ENCODE measurements around the gene MIPOL1. TPM values are rescaled to one million over a fixed set of nuclear protein-coding genes. Genes with fewer than 3 reads are reported as not detected.

The MIPOL1 gene
- total and polyA plus RNA-seq, 4 donors = 0.51 to 6.6 (median 1.9) TPM

- Histone ChIP-seq H3K27ac (ENCODE audit: low read depth in 1 of 2, low read length in 2 of 2) (no peak overlapping the region), H3K36me3 (ENCODE audit: control insufficient read depth in 4 of 4, insufficient read depth in 3 of 4, low read depth in 1 of 4, low read length in 3 of 4) (no peaks in the 10 kb centered on the region), H3K27me3 (ENCODE audit: control insufficient read depth in 4 of 4, insufficient read depth in 4 of 4, low read length in 3 of 4) (no peaks in the 10 kb centered on the region), H3K9ac (ENCODE audit: low read depth in 1 of 2, low read length in 2 of 2) (no peak overlapping the region), H3K9me3 (ENCODE audit: control insufficient read depth in 4 of 4, low read length in 3 of 4) (no peaks in the 10 kb centered on the region), H3K4me3 (ENCODE audit: low read depth in 1 of 3, low read length in 3 of 3) (no peak overlapping the region), H3K4me1 (ENCODE audit: control insufficient read depth in 4 of 4, insufficient read depth in 4 of 4, low read length in 3 of 4) (peaks cover 0 to 5% (median 2%) of the 10 kb centered on the region in 4 donors)
- 86% methylated on average over 1 of the region's 1 CpG for WGBS
- DNase-seq (ENCODE audit: low spot score) = no peak
- TF ChIP-seq ZBTB33 (IDR thresholded peaks at IDR 0.05) = no peak
- no peak for TF ChIP-seq HNF4G (IDR thresholded peaks at IDR 0.05)
- no peak for TF ChIP-seq RAD21 (IDR thresholded peaks at IDR 0.05)
These were observed 220.1 kb downstream of the MIPOL1 start for GRCh38 chr14:37417833-37418232.

DNA sequence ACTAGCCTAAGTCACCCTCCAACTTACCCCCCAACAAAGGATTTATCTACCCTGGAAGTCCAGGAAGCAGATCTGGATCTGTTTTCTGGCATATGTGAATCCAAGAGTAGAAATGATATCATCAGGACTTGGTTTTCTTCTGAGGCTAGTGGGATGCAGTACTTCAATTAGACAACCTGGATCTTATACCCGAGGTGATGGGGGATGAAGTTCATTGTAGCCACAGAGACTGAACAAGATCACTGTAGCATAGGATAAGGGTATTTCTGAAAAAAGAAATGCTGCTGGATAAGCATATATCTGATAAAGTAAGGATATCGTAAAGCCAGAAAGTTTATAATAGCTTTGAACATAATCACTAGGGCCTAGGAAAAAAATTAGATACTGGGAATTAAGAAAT lies 222.9 kb downstream of the MIPOL1 start:
- TF ChIP-seq, protein P1, sequence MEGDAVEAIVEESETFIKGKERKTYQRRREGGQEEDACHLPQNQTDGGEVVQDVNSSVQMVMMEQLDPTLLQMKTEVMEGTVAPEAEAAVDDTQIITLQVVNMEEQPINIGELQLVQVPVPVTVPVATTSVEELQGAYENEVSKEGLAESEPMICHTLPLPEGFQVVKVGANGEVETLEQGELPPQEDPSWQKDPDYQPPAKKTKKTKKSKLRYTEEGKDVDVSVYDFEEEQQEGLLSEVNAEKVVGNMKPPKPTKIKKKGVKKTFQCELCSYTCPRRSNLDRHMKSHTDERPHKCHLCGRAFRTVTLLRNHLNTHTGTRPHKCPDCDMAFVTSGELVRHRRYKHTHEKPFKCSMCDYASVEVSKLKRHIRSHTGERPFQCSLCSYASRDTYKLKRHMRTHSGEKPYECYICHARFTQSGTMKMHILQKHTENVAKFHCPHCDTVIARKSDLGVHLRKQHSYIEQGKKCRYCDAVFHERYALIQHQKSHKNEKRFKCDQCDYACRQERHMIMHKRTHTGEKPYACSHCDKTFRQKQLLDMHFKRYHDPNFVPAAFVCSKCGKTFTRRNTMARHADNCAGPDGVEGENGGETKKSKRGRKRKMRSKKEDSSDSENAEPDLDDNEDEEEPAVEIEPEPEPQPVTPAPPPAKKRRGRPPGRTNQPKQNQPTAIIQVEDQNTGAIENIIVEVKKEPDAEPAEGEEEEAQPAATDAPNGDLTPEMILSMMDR (IDR thresholded peaks at IDR 0.05; ENCODE audit: low read depth, low read length, missing input control) = no peak
- no peak for TF ChIP-seq RXRA (IDR thresholded peaks at IDR 0.05)
- TF ChIP-seq EGR1 (IDR thresholded peaks at IDR 0.05; ENCODE audit: low read depth in 2 of 2) = no peak
- no peak for TF ChIP-seq FOXA1 (IDR thresholded peaks at IDR 0.05)
- TF ChIP-seq JUND (IDR thresholded peaks at IDR 0.05) = no peak
- TF ChIP-seq ZBTB33 (IDR thresholded peaks at IDR 0.05) = no peak
- TF ChIP-seq, protein P2, sequence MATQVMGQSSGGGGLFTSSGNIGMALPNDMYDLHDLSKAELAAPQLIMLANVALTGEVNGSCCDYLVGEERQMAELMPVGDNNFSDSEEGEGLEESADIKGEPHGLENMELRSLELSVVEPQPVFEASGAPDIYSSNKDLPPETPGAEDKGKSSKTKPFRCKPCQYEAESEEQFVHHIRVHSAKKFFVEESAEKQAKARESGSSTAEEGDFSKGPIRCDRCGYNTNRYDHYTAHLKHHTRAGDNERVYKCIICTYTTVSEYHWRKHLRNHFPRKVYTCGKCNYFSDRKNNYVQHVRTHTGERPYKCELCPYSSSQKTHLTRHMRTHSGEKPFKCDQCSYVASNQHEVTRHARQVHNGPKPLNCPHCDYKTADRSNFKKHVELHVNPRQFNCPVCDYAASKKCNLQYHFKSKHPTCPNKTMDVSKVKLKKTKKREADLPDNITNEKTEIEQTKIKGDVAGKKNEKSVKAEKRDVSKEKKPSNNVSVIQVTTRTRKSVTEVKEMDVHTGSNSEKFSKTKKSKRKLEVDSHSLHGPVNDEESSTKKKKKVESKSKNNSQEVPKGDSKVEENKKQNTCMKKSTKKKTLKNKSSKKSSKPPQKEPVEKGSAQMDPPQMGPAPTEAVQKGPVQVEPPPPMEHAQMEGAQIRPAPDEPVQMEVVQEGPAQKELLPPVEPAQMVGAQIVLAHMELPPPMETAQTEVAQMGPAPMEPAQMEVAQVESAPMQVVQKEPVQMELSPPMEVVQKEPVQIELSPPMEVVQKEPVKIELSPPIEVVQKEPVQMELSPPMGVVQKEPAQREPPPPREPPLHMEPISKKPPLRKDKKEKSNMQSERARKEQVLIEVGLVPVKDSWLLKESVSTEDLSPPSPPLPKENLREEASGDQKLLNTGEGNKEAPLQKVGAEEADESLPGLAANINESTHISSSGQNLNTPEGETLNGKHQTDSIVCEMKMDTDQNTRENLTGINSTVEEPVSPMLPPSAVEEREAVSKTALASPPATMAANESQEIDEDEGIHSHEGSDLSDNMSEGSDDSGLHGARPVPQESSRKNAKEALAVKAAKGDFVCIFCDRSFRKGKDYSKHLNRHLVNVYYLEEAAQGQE (IDR thresholded peaks at IDR 0.05) = no peak
- TF ChIP-seq, protein P3, sequence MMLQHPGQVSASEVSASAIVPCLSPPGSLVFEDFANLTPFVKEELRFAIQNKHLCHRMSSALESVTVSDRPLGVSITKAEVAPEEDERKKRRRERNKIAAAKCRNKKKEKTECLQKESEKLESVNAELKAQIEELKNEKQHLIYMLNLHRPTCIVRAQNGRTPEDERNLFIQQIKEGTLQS (IDR thresholded peaks at IDR 0.05) = no peak
- no peak for TF ChIP-seq HNF4G (IDR thresholded peaks at IDR 0.05)
- no peak for TF ChIP-seq HNF4A (conservative IDR thresholded peaks at IDR 0.05)
- TF ChIP-seq FOXA2 (IDR thresholded peaks at IDR 0.05) = no peak
- TF ChIP-seq, protein P4, sequence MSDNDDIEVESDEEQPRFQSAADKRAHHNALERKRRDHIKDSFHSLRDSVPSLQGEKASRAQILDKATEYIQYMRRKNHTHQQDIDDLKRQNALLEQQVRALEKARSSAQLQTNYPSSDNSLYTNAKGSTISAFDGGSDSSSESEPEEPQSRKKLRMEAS (IDR thresholded peaks at IDR 0.05) = no peak
- TF ChIP-seq SP1 (IDR thresholded peaks at IDR 0.05) = no peak
- 45% methylated on average over 2 of the region's 2 CpGs for WGBS
- Histone ChIP-seq H3K9ac (ENCODE audit: low read depth in 1 of 2, low read length in 2 of 2) (peak overlapping the region; percentile 15 to 26), H3K27me3 (ENCODE audit: control insufficient read depth in 4 of 4, insufficient read depth in 4 of 4, low read length in 3 of 4) (no peaks in the 10 kb centered on the region), H3K36me3 (ENCODE audit: control insufficient read depth in 4 of 4, insufficient read depth in 3 of 4, low read depth in 1 of 4, low read length in 3 of 4) (no peaks in the 10 kb centered on the region), H3K9me3 (ENCODE audit: control insufficient read depth in 4 of 4, low read length in 3 of 4) (no peaks in the 10 kb centered on the region), H3K27ac (ENCODE audit: low read depth in 1 of 2, low read length in 2 of 2) (peak overlapping the region; percentile 30 to 77), H3K4me3 (ENCODE audit: low read depth in 1 of 3, low read length in 3 of 3) (peak overlapping the region in 2 of 3 donors; percentile 28 to 43), H3K4me1 (ENCODE audit: control insufficient read depth in 4 of 4, insufficient read depth in 4 of 4, low read length in 3 of 4) (peaks cover 0 to 5% (median 2%) of the 10 kb centered on the region in 4 donors)
- no peak for DNase-seq (ENCODE audit: low spot score)
